Parathyroid adenoma (tissue), 2 donors: ENCODE results near the gene OR7G3.

Experiments
- H2AFZ ChIP-seq: fragments of 300-600 bp; sonication (generic); one replicate; pipeline ENCODE4 v1.7.0; 2017; ENCODE audit warnings: antibody characterized with exemption, mild to moderate bottlenecking
- H3K27ac ChIP-seq: fragments of 300-600 bp; sonication (generic); one replicate; pipeline ENCODE4 v1.7.0; 2017
- H3K27me3 ChIP-seq: fragments of 300-600 bp; sonication (generic); one replicate; pipeline ENCODE4 v1.7.0; 2017; ENCODE audit warnings: low read length; ENCODE audit not compliant: control insufficient read depth, insufficient read depth
- H3K36me3 ChIP-seq: fragments of 300-600 bp; sonication (generic); one replicate; pipeline ENCODE4 v1.7.0; 2017; ENCODE audit warnings: low read length; ENCODE audit not compliant: control insufficient read depth, insufficient read depth
- H3K4me1 ChIP-seq: fragments of 300-600 bp; sonication (generic); one replicate; pipeline ENCODE4 v1.7.0; 2017; ENCODE audit warnings: control low read depth
- H3K4me2 ChIP-seq: fragments of 300-600 bp; sonication (generic); one replicate; pipeline ENCODE4 v1.7.0; 2017; ENCODE audit warnings: low read length
- H3K4me3 ChIP-seq: fragments of 300-600 bp; sonication (generic); one replicate; pipeline ENCODE4 v1.7.0; 2017; ENCODE audit warnings: low read depth, low read length
- H3K79me2 ChIP-seq: fragments of 300-600 bp; sonication (generic); one replicate; pipeline ENCODE4 v1.7.0; 2017; ENCODE audit warnings: control low read depth
- H3K9ac ChIP-seq: fragments of 300-600 bp; sonication (generic); one replicate; pipeline ENCODE4 v1.7.0; 2017; ENCODE audit warnings: mild to moderate bottlenecking
- H3K9me3 ChIP-seq: fragments of 300-600 bp; sonication (generic); one replicate; pipeline ENCODE4 v1.7.0; 2017; ENCODE audit warnings: low read length; ENCODE audit not compliant: control insufficient read depth
- TF ChIP-seq, protein P1 (sequence below): fragments of 300-600 bp; sonication (generic); IDR thresholded peaks from one replicate; pipeline ENCODE4 v1.7.0; 2017; ENCODE audit warnings: antibody characterized with exemption, mild to moderate bottlenecking
- donor health status: primary hyperparathyroidism.

The OR7G3 gene

DNA sequence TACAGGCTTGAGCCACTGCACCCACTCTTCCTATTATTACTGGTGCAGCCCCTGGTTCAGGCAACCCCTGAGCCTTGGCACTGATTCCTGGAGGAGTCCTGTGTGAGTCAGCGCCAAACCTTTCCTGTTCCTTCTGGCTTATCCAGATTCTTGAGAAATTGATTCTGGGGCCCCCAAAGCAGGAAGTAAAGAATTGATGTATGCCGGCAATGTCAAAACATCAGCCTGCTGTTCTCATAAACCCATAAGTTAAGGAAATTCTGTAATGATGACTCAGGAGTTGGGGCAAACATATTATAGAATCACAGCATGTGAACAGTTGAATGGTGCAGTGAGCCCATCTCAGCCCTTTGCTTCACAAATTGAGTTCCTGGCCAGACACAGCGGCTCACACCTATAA is 1.4 kb upstream of the OR7G3 start:
- Histone ChIP-seq H3K27me3 (no peaks in the 10 kb centered on the region), H3K9ac (no peak overlapping the region), H2AFZ (no peak overlapping the region), H3K4me2 (no peak overlapping the region), H3K36me3 (no peaks in the 10 kb centered on the region), H3K4me3 (no peak overlapping the region), H3K27ac (no peak overlapping the region), H3K4me1 (no peaks in the 10 kb centered on the region), H3K9me3 (no peaks in the 10 kb centered on the region), H3K79me2 (no peaks in the 10 kb centered on the region)
- TF ChIP-seq, protein P1, sequence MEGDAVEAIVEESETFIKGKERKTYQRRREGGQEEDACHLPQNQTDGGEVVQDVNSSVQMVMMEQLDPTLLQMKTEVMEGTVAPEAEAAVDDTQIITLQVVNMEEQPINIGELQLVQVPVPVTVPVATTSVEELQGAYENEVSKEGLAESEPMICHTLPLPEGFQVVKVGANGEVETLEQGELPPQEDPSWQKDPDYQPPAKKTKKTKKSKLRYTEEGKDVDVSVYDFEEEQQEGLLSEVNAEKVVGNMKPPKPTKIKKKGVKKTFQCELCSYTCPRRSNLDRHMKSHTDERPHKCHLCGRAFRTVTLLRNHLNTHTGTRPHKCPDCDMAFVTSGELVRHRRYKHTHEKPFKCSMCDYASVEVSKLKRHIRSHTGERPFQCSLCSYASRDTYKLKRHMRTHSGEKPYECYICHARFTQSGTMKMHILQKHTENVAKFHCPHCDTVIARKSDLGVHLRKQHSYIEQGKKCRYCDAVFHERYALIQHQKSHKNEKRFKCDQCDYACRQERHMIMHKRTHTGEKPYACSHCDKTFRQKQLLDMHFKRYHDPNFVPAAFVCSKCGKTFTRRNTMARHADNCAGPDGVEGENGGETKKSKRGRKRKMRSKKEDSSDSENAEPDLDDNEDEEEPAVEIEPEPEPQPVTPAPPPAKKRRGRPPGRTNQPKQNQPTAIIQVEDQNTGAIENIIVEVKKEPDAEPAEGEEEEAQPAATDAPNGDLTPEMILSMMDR = no peak

DNA sequence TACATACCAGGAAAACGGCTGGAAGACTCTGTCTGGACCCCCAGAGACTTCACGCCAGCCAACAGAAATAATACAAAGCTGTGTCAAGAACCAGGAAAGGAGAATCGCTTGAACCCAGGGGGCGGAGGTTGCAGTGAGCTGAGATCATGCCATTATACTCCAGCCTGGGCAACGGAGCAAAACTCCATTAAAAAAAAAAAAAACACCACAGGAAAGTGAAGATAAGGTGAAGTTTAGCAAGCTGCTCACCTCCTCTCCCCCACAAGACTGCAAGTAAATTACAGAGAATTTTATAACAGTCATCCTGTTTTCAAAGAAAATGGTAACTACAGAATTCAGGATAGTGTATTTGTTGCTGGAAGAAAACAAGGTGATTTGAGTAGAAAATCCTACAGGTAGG is 10.2 kb downstream of the OR7G3 start:
- Histone ChIP-seq H3K4me2 (no peak overlapping the region), H3K27me3 (no peaks in the 10 kb centered on the region), H3K79me2 (no peaks in the 10 kb centered on the region), H3K9ac (no peak overlapping the region), H2AFZ (no peak overlapping the region), H3K4me3 (no peak overlapping the region), H3K9me3 (no peaks in the 10 kb centered on the region), H3K36me3 (no peaks in the 10 kb centered on the region), H3K4me1 (no peaks in the 10 kb centered on the region), H3K27ac (no peak overlapping the region)
- TF ChIP-seq, protein P1 = no peak

DNA sequence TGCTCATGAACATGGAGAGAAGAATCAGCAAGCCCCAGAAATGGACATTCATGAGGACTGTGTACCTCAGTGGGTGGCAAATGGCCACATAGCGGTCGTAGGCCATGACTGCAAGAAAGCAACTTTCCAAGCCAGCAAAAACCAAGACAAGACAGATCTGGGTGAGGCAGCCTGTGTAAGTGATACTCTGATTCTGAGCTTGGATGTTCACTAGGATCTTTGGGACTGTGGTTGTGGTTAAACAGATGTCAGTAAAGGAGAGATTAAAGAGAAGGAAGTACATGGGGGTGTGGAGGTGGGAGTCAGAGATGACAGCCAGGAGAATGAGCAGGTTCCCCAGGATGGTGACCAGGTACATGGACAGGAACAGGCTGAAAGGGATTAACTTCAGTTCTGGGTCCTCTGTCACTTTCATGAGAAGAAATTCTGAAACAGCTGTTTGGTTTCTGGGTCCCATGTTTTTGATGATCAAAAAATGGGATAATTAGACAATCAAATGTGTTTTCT is 11.4 kb downstream of the OR7G3 start, which contains the start of gene OR7G1:
Gene OR7G1, minus strand, starts transcription at position 457 of the 507 bp plus-strand sequence. Its CDS starts 0 bp downstream, at position 457.
- Histone ChIP-seq H3K27ac (no peak within 1 kb of the TSS), H3K9me3 (no peaks in the 10 kb centered on the region), H3K79me2 (no peaks in the 10 kb centered on the region), H3K27me3 (no peaks in the 10 kb centered on the region), H3K4me3 (no peak within 1 kb of the TSS), H2AFZ (no peak within 1 kb of the TSS), H3K4me2 (no peak within 1 kb of the TSS), H3K4me1 (no peaks in the 10 kb centered on the region), H3K9ac (no peak within 1 kb of the TSS), H3K36me3 (no peaks in the 10 kb centered on the region)
- TF ChIP-seq, protein P1 = no peak

DNA sequence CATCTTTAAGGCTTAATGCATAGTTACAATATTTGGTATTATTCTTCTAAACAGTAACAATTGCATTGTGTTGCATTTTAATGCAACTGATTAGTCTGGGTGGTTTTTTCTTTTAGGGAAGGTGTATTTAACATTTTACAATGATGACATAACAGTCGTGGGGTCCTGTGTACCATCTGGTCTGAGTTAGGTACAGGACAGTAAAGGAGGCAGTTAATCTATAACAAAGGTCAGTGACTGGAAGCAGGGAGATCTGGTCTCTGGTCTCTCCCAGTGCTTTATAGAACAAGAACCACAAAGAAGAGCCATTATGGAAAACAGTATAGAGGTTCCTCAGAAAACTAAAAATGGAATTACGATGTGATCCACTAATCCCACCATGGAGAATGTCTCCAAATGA is 16.8 kb downstream of the OR7G3 start:
- H3K4me3 ChIP-seq = no peak overlapping the region
- H3K4me1 ChIP-seq = no peaks in the 10 kb centered on the region
- H3K4me2 ChIP-seq = no peak overlapping the region
- H3K9ac ChIP-seq = no peak overlapping the region
- no peaks in the 10 kb centered on the region for H3K79me2 ChIP-seq
- no peak overlapping the region for H2AFZ ChIP-seq
- TF ChIP-seq, protein P1 = no peak
- H3K9me3 ChIP-seq = no peaks in the 10 kb centered on the region
- no peaks in the 10 kb centered on the region for H3K27me3 ChIP-seq
- H3K27ac ChIP-seq = no peak overlapping the region
- no peaks in the 10 kb centered on the region for H3K36me3 ChIP-seq

DNA sequence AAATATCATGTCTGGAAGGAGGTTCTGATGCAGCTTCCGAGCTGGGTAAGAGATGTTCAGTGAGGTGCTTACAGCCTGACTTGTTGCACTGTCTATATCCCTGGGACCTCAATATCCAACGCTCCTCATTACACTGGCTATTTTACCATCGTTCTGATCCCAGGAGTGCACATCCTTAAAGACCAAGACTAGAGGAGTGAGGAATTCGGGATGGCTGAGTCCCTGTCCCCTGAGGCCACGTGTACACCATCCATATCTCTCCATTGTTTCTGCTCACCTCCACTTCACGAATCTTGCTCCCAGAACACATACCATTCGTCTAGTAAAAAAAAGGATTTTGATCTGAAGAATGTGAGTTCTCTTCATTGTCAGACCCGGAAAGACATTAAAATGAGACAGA is 19.4 kb downstream of the OR7G3 start, which contains the start of gene OR7G2:
Gene OR7G2, minus strand, starts transcription at position 101 of the 400 bp plus-strand sequence. CDS start 4,232 bp downstream, outside the sequence.
- H3K27me3 ChIP-seq = no peaks in the 10 kb centered on the region
- TF ChIP-seq, protein P1 = no peak
- H3K27ac ChIP-seq = no peak within 1 kb of the TSS
- H3K4me2 ChIP-seq = no peak within 1 kb of the TSS
- H3K79me2 ChIP-seq = no peaks in the 10 kb centered on the region
- H3K4me1 ChIP-seq = no peaks in the 10 kb centered on the region
- no peak within 1 kb of the TSS for H3K9ac ChIP-seq
- H3K4me3 ChIP-seq = no peak within 1 kb of the TSS
- H3K9me3 ChIP-seq = no peaks in the 10 kb centered on the region
- no peak within 1 kb of the TSS for H2AFZ ChIP-seq
- H3K36me3 ChIP-seq = no peaks in the 10 kb centered on the region
